CD4-positive, alpha-beta T cell treated with Interleukin-6 at 100 ng/mL for 8 hours (primary cell): Measurements from ENCODE around the gene NDUFB2.
"Not testable (repeated sequence)": the region's sequence is repeated elsewhere in the genome, so short reads cannot be mapped to it uniquely, and the experiment has no call there.

ENCODE experiments used
- DNase-seq: peaks from one replicate; pipeline ENCODE4 v3.0.0-alpha.2; 2020; ENCODE audit warnings: mixed read lengths, low spot score

The NDUFB2 gene

GRCh38 chr7:140672382-140673062, 24.0 kb upstream of the NDUFB2 start, which contains the start of gene ADCK2:
Gene ADCK2 (plus strand): TSS chr7:140672945. CDS start chr7:140673331, 386 bp downstream.
- DNase-seq, result peak; percentile 59

- peak; percentile 55 for DNase-seq
Measured at GRCh38 chr7:140673063-140673773, 23.3 kb upstream of the NDUFB2 start.

- DNase-seq, result no peak
Measured at GRCh38 chr7:140673774-140674155, 22.7 kb upstream of the NDUFB2 start.

GRCh38 chr7:140674356-140674800, 22.1 kb upstream of the NDUFB2 start:
- no peak for DNase-seq

- DNase-seq, result no peak
Measured at GRCh38 chr7:140674899-140675701, 21.4 kb upstream of the NDUFB2 start.

- no peak for DNase-seq
Measured at GRCh38 chr7:140675726-140676125, 20.8 kb upstream of the NDUFB2 start.

GRCh38 chr7:140676306-140676705, 20.2 kb upstream of the NDUFB2 start:
- no peak for DNase-seq

- not testable (repeated sequence) for DNase-seq
Measured at GRCh38 chr7:140676956-140677355, 19.6 kb upstream of the NDUFB2 start.

- DNase-seq, result no peak
Measured at GRCh38 chr7:140677496-140677895, 19.0 kb upstream of the NDUFB2 start.

- DNase-seq, result no peak
Measured at GRCh38 chr7:140678081-140678815, 18.3 kb upstream of the NDUFB2 start.

- no peak for DNase-seq
Measured at GRCh38 chr7:140678816-140679130, 17.7 kb upstream of the NDUFB2 start.

- no peak for DNase-seq
Measured at GRCh38 chr7:140679186-140679585, 17.3 kb upstream of the NDUFB2 start.

- no peak for DNase-seq
Measured at GRCh38 chr7:140680886-140681285, 15.6 kb upstream of the NDUFB2 start.

- DNase-seq, result no peak
Measured at GRCh38 chr7:140681766-140682165, 14.7 kb upstream of the NDUFB2 start.

GRCh38 chr7:140683657-140684056, 12.9 kb upstream of the NDUFB2 start:
- no peak for DNase-seq

GRCh38 chr7:140684066-140684950, 12.2 kb upstream of the NDUFB2 start:
- DNase-seq, result no peak

GRCh38 chr7:140685407-140686087, 11.0 kb upstream of the NDUFB2 start:
- DNase-seq, result no peak

GRCh38 chr7:140686921-140687320, 9.6 kb upstream of the NDUFB2 start:
- DNase-seq, result no peak

- DNase-seq, result no peak
Measured at GRCh38 chr7:140688341-140688740, 8.2 kb upstream of the NDUFB2 start.
